D721Med (cell line): ENCODE data around the gene FANCC.
"Not testable (repeated sequence)": the region's sequence is repeated elsewhere in the genome, so short reads cannot be mapped to it uniquely, and the experiment has no call there.

Source experiments
- DNase-seq: peaks from one replicate; pipeline ENCODE4 v3.0.0; 2011; ENCODE audit warnings: low spot score; ENCODE audit not compliant: insufficient read length
- FAIRE-seq: peaks from 2 replicates; lab custom pipeline; 2011; peaks lifted over from hg19 to GRCh38; lab: Jason Lieb, UNC
- TF ChIP-seq, protein P1 (sequence below): IDR thresholded peaks from 2 replicates; pipeline ENCODE4 v1.5.1; 2012; ENCODE audit warnings: mild to moderate bottlenecking, control low read depth; ENCODE audit not compliant: insufficient read depth; ENCODE audit errors: missing control alignments

Gene FANCC

DNA sequence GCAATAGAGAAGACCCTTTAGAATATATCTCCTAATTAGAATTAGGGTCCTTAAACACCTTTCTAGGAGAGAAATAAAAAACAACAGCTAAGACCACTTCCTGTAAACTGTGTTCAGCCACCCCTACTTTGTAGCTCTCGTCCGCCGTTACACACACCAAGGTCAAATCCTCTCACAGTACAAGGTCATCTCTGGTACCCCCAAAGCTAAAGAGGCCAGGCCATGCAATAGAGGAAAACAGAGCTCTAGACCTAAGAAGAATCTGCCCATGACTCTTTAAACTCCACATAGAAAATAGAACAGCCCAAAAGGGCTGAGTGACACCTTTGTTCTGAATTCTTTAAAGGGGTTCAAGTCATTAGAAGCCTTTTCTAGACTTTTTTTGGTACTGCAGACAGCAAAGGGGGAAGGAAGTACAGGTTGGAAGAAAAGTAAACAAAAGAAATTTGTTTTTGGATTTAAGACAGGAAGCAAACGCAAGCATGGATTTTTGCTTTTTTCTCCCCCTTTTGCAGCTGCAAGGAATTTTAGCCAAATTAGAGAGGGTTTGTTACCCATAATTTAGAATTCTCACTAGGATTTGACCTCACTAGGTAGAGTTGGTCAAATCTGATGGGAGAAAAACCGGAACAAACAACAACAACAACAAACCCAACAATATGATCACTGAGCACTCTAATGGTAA is 13.4 kb upstream of the FANCC start:
- no peak for FAIRE-seq
- DNase-seq = no peak
- TF ChIP-seq, protein P1, sequence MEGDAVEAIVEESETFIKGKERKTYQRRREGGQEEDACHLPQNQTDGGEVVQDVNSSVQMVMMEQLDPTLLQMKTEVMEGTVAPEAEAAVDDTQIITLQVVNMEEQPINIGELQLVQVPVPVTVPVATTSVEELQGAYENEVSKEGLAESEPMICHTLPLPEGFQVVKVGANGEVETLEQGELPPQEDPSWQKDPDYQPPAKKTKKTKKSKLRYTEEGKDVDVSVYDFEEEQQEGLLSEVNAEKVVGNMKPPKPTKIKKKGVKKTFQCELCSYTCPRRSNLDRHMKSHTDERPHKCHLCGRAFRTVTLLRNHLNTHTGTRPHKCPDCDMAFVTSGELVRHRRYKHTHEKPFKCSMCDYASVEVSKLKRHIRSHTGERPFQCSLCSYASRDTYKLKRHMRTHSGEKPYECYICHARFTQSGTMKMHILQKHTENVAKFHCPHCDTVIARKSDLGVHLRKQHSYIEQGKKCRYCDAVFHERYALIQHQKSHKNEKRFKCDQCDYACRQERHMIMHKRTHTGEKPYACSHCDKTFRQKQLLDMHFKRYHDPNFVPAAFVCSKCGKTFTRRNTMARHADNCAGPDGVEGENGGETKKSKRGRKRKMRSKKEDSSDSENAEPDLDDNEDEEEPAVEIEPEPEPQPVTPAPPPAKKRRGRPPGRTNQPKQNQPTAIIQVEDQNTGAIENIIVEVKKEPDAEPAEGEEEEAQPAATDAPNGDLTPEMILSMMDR = no peak

DNA sequence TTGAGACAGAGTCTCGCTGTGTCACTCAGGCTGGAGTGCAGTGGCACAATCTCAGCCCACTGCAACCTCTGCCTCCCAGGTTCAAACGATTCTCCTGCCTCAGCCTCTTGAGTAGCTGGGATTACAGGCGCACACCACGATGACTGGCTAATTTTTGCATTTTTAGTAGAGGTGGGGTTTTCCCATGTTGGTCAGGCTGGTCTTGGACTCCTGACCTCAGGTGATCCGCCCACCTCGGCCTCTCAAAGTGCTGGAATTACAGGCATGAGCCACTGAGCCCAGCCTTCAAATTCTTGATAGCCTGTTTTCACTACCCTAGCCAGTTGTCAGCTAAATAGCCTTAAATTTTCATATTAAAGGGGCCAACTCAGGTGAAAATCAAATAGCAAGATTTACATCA is 11.6 kb upstream of the FANCC start:
- DNase-seq, FAIRE-seq: not testable (repeated sequence)

DNA sequence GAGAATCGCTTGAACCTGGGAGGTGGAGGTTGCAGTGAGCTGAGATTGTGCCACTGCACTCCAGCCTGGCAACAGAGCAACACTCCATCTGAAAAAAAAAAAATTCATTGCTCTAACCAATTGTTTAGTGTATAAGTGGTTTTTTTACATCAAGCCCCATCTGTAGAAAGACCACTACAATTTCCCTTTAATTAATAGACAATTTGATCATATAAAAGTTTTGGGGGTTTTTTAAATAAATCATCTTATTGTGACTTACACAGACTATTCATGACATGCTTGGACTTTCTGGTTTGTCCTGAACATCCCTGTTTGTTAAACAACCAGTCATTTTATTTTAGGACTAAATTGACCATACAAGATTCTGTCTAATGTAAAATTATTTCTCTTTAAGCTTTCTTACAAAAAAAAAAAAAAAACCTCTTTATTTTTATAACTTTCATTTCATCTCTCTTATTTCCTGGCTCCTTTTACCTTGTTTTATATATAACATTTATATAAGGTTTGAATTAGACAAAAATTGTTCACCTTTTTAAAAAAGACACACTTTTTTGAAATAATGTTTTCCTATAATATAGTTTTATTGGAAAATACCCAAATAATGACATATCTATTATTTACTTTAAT is 9.8 kb upstream of the FANCC start:
- no peak for DNase-seq
- TF ChIP-seq, protein P1 = no peak
- no peak for FAIRE-seq

DNA sequence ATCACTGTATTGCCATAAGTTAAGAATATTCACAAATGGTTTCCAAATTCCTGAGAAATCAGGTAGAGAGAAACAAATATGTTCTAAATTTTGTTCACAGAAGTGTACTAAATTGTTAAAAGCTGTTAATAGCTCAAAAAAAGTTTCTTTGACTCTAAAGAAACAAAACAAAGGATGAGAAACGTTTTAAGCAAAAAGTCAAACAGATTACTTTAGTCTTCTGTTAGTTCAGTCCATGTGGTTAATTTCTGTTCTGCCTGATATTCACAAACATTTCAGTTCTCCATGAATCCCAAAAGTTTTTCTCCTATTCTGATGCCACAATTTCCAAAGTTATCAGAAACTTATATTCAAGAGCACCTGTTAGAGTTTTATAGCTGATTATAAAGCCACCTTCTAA is 7.7 kb upstream of the FANCC start:
- TF ChIP-seq, protein P1 = no peak
- no peak for FAIRE-seq
- DNase-seq = no peak

DNA sequence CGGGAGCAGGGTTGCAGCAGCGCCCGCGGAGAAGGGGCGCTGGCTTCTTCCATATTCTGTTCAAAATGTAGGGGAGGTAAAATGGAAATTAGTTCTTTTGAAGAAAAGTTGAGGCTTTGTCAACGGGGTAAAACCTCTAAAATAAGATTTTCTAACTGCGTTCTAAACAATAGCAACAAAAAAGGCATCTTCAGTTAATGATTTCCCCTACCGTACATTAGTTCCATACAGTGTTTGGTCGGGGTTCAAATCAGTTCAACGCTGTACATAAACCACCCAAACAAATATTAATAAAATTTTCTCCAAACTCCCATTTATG is 343 bp upstream of the FANCC start:
- FAIRE-seq = no peak
- DNase-seq = no peak
- TF ChIP-seq, protein P1 = no peak

DNA sequence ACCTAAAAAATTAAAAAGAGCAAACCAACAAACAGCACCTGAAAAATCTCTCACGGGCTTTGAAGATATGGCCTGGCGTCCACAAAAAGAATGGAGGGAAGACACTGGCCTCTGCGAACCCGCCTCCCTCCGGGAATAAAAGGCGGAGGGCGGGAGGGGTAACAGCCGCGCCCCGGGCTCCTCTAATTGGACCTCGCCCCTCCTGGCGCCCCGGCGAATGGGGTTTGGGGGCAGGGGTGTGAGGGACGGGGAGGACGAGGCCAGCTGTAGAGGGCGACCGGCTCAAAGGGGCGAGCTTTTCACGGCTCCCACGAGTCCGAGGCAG is 753 bp downstream of the FANCC start:
- DNase-seq (peak; percentile 65), FAIRE-seq (no peak)
- TF ChIP-seq, protein P1 = no peak

DNA sequence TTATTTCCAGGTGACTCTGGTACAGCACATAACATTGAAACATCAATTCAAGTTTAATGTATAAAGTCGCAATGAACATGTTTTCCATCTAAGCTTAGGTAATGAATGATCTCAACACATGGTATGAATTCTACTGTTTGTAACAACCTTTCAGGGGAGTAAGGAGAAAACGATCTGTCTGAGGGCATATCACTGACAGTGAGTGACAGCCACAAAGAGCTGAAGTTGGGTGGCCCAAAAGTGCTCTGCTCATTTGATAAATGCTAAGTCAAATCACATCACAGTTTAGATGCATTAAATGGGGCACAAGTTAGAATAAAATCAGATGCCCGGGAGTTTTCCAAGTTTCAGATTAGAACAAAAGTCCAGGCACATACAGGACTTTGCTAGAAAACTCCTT is 1.2 kb downstream of the FANCC start:
- DNase-seq (no peak), FAIRE-seq (no peak)
- TF ChIP-seq, protein P1 = no peak
